Upper lobe of left lung (tissue), 6 donors: ENCODE measurements around the gene COBLL1. TPM values are rescaled to one million over a fixed set of nuclear protein-coding genes. Genes with fewer than 3 reads are reported as not detected.
"Not testable (repeated sequence)": the region's sequence is repeated elsewhere in the genome, so short reads cannot be mapped to it uniquely, and the experiment has no call there.

Experiments
- ATAC-seq, 2 donors: fragments of 200-7000 bp; cut with Tn5 transposase; one replicate each; pipeline ENCODE4 v1.9.1; 2022; ENCODE audit warnings: mild to moderate bottlenecking in 2 of 2, moderate library complexity in 2 of 2; ENCODE audit not compliant: low FRiP score in 2 of 2
- DNase-seq, 2 donors: peaks; one replicate each; pipeline ENCODE4 v3.0.0-alpha.2; 2019 to 2020
- H3K27ac ChIP-seq, 4 donors: fragments of 200-600 bp; sonication (generic); one replicate each; pipeline ENCODE4 v1.5.1; 2016 to 2019
- H3K27me3 ChIP-seq, 4 donors: fragments of 200-600 bp; sonication (generic); one replicate each; pipeline ENCODE4 v1.5.1; 2017 to 2019
- H3K36me3 ChIP-seq, 4 donors: fragments of 200-600 bp; sonication (generic); one replicate each; pipeline ENCODE4 v1.5.1; 2016 to 2019
- H3K4me1 ChIP-seq, 4 donors: fragments of 200-600 bp; sonication (generic); one replicate each; pipeline ENCODE4 v1.5.1; 2018 to 2019
- H3K4me3 ChIP-seq, 4 donors: fragments of 200-600 bp; sonication (generic); one replicate each; pipeline ENCODE4 v1.5.1; 2017 to 2019; ENCODE audit warnings: mild to moderate bottlenecking in 2 of 4, moderate library complexity in 1 of 4
- H3K9me3 ChIP-seq, 4 donors: fragments of 200-600 bp; sonication (generic); one replicate each; pipeline ENCODE4 v1.5.1; 2018 to 2019
- EP300 ChIP-seq, 4 donors: sonication (generic); formaldehyde crosslinking; IDR thresholded peaks; one replicate each; pipeline ENCODE4 v1.5.1; 2017; ENCODE audit warnings: antibody characterized with exemption in 4 of 4, control low read depth in 2 of 4
- POLR2A ChIP-seq, 4 donors: fragments of 450-650 bp; IDR thresholded peaks; one replicate each; pipeline ENCODE4 v1.5.1; 2016 to 2017; ENCODE audit warnings: antibody characterized with exemption in 4 of 4, mild to moderate bottlenecking in 2 of 4
- POLR2AphosphoS5 ChIP-seq, 2 donors: sonication (generic); formaldehyde crosslinking; IDR thresholded peaks; one replicate each; pipeline ENCODE4 v1.5.1; 2017; ENCODE audit warnings: antibody characterized with exemption in 2 of 2
- WGBS, 2 donors: methylation state at CpG; one replicate each; pipeline ENCODE4 v1.1.5; 2017 to 2018; 5-methylcytosine and 5-hydroxymethylcytosine counted together
- total RNA-seq, 6 donors: library from RNA; depleted of rRNA in 4 of 6; stranded (reverse); fragments of >200 nt in 4 of 6; gene quantifications; one replicate each; pipeline versions ENCODE4 v1.1.0 to v1.2.1, GENCODE V29; 2016 to 2021
- TF ChIP-seq, protein P1 (sequence below), 6 experiments: fragments of 450-650 bp in 4 of 6; fragments of 200-600 bp in 2 of 6; sonication (generic) in 2 of 6; IDR thresholded peaks; one replicate each; pipeline ENCODE4 v1.5.1; 2016 to 2019; ENCODE audit warnings: antibody characterized with exemption in 6 of 6
- donor health status: DM: no; HTN: no; CAD: no; lungs with moderate emphysema.
- donor health status: DM: no; HTN: yes; CAD: no; lungs with severe emphysema.

Gene COBLL1
- total RNA-seq, 6 donors from 2014 or later = 64.3 to 128 (median 90.1) TPM

DNA sequence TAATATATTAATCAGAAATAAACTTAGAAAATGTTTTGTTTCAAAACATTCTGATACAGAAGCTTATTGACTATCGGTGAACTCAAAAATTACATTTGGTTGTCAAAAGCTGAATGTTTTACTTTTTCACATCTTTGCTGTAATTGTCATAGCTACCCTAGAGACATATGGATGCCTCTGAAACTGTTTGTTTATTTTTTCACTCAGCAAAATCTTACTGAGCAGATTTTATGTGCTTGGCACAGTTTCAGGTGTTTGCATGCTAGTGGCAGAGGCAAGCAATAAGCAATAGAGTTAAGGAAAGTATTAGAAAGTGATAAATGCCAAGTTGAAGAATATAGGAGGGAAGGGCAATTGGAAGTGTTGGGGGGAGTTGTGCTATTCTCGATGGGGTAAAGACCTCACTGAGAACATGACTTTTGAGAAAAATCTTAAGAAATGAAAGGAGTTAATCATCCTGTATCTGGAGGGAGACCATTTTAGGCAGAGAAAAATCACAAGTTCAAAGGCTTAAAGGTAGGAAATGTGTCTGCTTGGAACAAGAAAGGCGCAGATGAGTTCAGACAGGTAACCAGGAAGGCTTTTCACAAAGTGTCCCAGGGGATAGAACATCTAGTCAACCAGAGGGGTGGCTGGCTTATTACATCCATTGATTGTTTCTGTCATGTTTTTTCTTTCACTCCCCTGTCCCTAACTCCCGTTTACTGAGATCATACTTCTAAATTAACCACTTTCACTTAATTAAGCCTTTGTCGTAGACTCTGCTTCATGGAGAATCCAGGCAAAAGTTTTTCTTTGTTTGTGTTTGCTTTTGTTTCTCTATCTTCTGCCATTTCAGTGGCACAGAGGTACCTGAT is 27.2 kb upstream of the COBLL1 start:
- H3K27ac ChIP-seq = no peak overlapping the region
- DNase-seq (no peak), ATAC-seq (no peak)
- H3K27me3 ChIP-seq = no peaks in the 10 kb centered on the region
- no peaks in the 10 kb centered on the region for H3K36me3 ChIP-seq
- no peak for TF ChIP-seq EP300 (IDR thresholded peaks at IDR 0.05)
- no peak overlapping the region for H3K4me3 ChIP-seq
- WGBS, 2 donors = 85 to 93% methylated on average over 5 of the region's 5 CpGs
- no peaks in the 10 kb centered on the region for H3K9me3 ChIP-seq
- H3K4me1 ChIP-seq = no peaks in the 10 kb centered on the region

- no peaks in the 10 kb centered on the region for H3K9me3 ChIP-seq
- H3K4me1 ChIP-seq = no peaks in the 10 kb centered on the region
- no peaks in the 10 kb centered on the region for H3K36me3 ChIP-seq
- no peak for DNase-seq
- WGBS, 2 donors = 60 to 81% methylated on average over 3 of the region's 3 CpGs
- TF ChIP-seq, protein P1, sequence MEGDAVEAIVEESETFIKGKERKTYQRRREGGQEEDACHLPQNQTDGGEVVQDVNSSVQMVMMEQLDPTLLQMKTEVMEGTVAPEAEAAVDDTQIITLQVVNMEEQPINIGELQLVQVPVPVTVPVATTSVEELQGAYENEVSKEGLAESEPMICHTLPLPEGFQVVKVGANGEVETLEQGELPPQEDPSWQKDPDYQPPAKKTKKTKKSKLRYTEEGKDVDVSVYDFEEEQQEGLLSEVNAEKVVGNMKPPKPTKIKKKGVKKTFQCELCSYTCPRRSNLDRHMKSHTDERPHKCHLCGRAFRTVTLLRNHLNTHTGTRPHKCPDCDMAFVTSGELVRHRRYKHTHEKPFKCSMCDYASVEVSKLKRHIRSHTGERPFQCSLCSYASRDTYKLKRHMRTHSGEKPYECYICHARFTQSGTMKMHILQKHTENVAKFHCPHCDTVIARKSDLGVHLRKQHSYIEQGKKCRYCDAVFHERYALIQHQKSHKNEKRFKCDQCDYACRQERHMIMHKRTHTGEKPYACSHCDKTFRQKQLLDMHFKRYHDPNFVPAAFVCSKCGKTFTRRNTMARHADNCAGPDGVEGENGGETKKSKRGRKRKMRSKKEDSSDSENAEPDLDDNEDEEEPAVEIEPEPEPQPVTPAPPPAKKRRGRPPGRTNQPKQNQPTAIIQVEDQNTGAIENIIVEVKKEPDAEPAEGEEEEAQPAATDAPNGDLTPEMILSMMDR (IDR thresholded peaks at IDR 0.05) = no peak
- TF ChIP-seq POLR2A (IDR thresholded peaks at IDR 0.05) (no peak), EP300 (IDR thresholded peaks at IDR 0.05) (no peak), POLR2AphosphoS5 (IDR thresholded peaks at IDR 0.05) (no peak)
- no peak overlapping the region for H3K27ac ChIP-seq
- H3K27me3 ChIP-seq = no peaks in the 10 kb centered on the region
- no peak overlapping the region for H3K4me3 ChIP-seq
- ATAC-seq = no peak
Observed at GRCh38 chr2:164867779-164868397, 26.3 kb upstream of the COBLL1 start.

GRCh38 chr2:164866381-164866780 is 24.8 kb upstream of the COBLL1 start:
- TF ChIP-seq EP300 (IDR thresholded peaks at IDR 0.05) = peak in 1 of 4 donors; percentile 51
- H3K36me3 ChIP-seq, DNase-seq, H3K27ac ChIP-seq, H3K9me3 ChIP-seq, H3K27me3 ChIP-seq, H3K4me3 ChIP-seq, ATAC-seq, H3K4me1 ChIP-seq: not testable (repeated sequence)
- 30 to 58% methylated on average over 1 of the region's 1 CpG for WGBS, 2 donors

GRCh38 chr2:164860694-164861042 is 19.0 kb upstream of the COBLL1 start:
- Histone ChIP-seq H3K27ac (no peak overlapping the region), H3K4me3 (no peak overlapping the region), H3K27me3 (no peaks in the 10 kb centered on the region), H3K9me3 (no peaks in the 10 kb centered on the region), H3K36me3 (no peaks in the 10 kb centered on the region), H3K4me1 (no peaks in the 10 kb centered on the region)
- no peak for ATAC-seq
- no peak for DNase-seq
- TF ChIP-seq POLR2A (IDR thresholded peaks at IDR 0.05) (no peak), POLR2AphosphoS5 (IDR thresholded peaks at IDR 0.05) (no peak)
- TF ChIP-seq, protein P1 (IDR thresholded peaks at IDR 0.05) = no peak

- H3K4me1 ChIP-seq, DNase-seq, ATAC-seq, H3K36me3 ChIP-seq, H3K9me3 ChIP-seq, H3K27ac ChIP-seq, H3K27me3 ChIP-seq, H3K4me3 ChIP-seq: not testable (repeated sequence)
- 87 to 97% methylated on average over 4 of the region's 4 CpGs for WGBS, 2 donors
Observed at GRCh38 chr2:164859906-164860693, 18.5 kb upstream of the COBLL1 start.

- H3K27ac ChIP-seq = no peak overlapping the region
- H3K27me3 ChIP-seq = no peaks in the 10 kb centered on the region
- no peaks in the 10 kb centered on the region for H3K36me3 ChIP-seq
Observed at GRCh38 chr2:164859251-164859818, 17.7 kb upstream of the COBLL1 start.

More at GRCh38 chr2:164859251-164859818, 17.7 kb upstream of the COBLL1 start:
- no peaks in the 10 kb centered on the region for H3K9me3 ChIP-seq
- ATAC-seq (no peak), DNase-seq (no peak)
- TF ChIP-seq, protein P1 (IDR thresholded peaks at IDR 0.05) = no peak
- TF ChIP-seq POLR2AphosphoS5 (IDR thresholded peaks at IDR 0.05) (no peak), EP300 (IDR thresholded peaks at IDR 0.05) (no peak), POLR2A (IDR thresholded peaks at IDR 0.05) (no peak)
- 63 to 72% methylated on average over 2 of the region's 2 CpGs for WGBS, 2 donors
- no peak overlapping the region for H3K4me3 ChIP-seq
- H3K4me1 ChIP-seq = no peaks in the 10 kb centered on the region
